ELF-1 (cell line): Measurements from ENCODE around the gene RADX.
"Not testable (repeated sequence)": the region's sequence is repeated elsewhere in the genome, so short reads cannot be mapped to it uniquely, and the experiment has no call there.

Experiments
- DNase-seq: peaks from one replicate; pipeline ENCODE4 v3.0.0-alpha.2; 2016; ENCODE audit warnings: low read depth, low spot score

RADX gene

GRCh38 chrX:106611679-106612392, at the start of gene RADX:
RADX (plus strand) TSS chrX:106611978; CDS start chrX:106612081, 103 bp downstream.
- DNase-seq, result peak; percentile 93

GRCh38 chrX:106564986-106565385, 46.8 kb upstream of the RADX start:
- no peak for DNase-seq

GRCh38 chrX:106566362-106566761, 45.4 kb upstream of the RADX start:
- no peak for DNase-seq

DNA sequence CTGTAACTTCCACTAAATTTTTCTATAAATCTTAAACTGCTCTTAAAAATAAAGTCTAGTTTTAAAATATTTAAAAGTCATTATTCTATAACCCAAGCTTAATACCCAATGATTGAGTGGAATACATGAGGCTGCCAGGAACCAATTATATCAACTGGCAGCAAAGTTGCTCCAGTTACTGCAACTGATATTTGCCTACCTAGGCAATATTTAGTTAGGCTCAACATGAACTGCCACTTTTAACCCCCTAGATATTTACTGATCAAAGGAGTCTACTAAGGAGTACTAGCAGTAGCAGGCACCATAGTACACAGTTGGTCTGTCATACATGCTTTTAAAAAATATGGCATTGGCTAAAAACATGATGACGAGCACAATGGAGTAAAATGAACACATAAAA, 29.9 kb upstream of the RADX start:
- DNase-seq, result no peak

DNA sequence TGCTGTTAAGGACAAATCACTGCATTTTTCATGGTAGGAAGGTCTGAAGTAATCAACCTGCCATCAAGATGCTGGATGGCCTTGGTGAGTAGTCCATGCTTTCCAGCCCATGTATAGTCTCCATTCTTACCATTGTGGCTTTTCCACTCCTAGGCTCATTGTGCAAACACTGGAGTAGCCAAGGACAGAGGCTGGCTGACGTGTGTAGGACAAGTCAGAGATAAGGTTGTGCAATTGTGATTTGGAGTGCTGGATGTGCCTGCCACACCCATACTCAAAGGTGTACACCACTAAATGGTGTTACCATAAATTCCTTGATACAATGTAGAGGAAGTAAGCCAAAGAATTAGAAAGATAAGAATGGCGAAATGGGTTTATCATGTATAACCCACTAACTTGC, 26.3 kb upstream of the RADX start:
- no peak for DNase-seq

GRCh38 chrX:106588801-106589200, 23.0 kb upstream of the RADX start:
- DNase-seq, result no peak

DNA sequence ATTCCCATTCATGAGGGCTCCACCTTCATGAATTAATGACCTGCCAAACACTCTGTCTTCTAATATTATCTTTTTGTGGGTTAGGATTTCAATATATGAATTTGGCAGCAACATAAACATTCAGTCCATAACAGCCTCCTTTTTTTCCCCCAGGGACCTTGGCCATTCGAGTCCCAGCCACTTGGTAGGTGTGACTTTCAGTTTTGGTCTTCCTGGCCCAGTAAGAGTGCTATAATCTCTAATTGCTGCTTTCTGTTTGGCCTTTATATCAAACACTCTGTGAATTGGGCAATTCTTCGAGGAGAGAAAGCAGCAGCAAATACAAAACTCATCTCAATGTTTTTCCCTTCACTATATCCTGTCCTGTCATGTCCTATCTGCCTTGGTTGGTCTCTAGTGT, 12.4 kb upstream of the RADX start:
- DNase-seq, result no peak

- no peak for DNase-seq
Observed at GRCh38 chrX:106606571-106606970, 5.2 kb upstream of the RADX start.

DNA sequence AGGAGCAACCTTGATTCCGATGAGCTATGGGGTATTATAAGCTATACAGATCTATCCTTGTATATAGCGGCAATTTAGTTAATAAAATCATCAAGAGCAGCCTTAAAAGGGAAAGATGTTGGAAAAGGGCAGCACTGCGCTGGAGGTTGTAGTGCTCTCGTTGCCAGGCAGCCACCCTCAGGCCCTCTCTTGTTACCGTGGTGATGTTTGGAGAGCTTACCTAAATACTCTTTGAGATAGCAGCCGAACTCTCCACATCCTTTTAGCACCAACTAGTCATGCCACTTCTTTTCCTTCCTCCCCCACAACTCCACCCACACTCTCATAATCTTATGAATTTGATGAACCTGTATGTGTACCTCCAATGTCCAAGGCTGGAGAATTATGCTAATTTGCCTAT, 3.8 kb upstream of the RADX start:
- no peak for DNase-seq

DNA sequence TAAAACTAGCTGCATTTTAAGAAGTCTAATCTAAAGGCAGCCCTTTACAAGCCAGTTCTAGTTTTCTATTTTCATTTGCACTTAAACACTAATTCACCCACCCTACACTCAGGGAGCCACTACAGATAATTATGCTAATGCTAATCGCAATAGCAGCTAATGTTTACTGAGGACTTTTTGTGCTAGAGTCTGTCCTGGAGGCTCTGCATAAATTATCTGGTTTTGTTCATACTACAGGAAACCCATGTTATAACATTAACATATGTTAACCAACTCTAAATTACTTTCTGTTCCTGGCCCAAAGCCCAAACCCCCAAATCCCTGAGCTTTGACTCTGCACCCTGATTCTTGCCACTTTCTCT, 480 bp upstream of the RADX start:
- DNase-seq, result no peak

DNA sequence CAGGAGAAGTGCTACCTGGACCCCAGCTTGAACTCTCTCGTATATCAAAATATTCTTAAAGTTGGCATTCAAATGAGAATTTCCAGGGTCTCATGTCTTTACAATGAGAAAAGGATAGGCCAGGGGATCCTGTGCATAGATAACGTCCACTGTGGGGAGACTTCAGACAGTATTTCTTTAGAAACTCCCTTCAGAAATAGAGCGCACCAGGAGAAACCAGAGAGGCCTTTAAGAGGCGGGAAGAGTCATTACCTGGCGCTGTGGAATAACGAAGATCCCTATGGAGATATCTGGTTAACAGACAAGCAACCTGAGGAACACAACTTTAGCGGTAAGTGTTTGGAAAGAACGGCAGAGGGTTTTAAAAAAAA, 600 bp downstream of the RADX start:
- DNase-seq, result no peak

- no peak for DNase-seq
Observed at GRCh38 chrX:106613277-106613676, 1.5 kb downstream of the RADX start.

- DNase-seq, result no peak
Observed at GRCh38 chrX:106615041-106615440, 3.3 kb downstream of the RADX start.

DNA sequence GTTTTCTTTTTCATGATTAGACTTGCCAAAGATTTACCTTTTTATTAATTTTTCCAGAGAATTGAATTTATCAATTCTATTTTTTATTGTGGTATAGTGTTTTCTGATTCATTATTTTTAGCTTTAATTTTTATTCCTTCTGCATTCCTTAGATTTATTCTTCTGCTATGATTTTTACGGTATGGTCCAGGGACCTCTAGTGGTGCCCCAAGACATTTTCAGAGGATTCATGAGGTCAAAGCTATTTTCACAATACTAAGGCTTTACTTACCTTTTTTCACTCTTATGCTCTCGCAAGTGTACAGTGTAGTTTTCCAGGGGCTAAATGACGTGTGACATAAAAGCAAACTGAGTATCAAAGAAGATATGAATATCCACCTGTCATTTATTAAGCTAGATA, 8.0 kb downstream of the RADX start:
- no peak for DNase-seq

DNA sequence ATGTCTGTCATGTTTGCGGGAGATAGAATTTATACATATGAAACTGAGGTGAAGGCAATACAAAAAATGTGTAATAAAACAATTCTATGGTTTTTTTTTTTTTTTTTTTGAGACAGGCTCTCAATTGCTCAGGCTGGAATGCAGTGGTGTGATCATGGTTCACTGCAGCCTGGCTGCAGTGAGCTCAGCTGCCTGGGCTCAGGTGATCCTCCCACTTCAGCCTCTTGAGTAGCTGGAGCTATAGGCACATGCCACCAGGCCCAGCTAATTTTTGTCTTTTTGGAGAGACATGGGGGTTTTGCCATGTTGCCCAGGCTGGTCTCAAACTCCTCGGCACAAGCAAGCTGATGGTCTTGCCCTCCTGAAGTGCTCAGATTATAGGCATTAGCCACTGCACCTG, 10.1 kb downstream of the RADX start:
- no peak for DNase-seq

DNA sequence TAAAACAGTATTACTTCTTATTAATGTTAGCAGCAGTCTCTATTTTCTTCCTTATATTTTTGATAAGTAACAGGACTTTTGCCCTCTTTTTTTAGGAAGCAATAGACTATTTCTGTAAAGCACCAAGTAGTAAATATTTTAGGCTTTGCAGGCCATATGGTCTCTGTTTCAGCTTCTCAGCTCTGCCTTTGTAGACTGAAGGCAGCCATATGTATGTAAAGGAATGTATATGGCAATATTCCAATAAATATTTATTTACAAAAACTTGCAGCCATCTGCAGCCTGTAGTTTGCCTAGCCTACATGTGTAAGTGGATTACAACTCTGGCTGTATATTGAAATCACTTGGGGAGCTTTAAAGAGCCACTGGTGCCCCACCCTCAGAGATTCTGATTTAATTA, 15.0 kb downstream of the RADX start:
- no peak for DNase-seq

DNA sequence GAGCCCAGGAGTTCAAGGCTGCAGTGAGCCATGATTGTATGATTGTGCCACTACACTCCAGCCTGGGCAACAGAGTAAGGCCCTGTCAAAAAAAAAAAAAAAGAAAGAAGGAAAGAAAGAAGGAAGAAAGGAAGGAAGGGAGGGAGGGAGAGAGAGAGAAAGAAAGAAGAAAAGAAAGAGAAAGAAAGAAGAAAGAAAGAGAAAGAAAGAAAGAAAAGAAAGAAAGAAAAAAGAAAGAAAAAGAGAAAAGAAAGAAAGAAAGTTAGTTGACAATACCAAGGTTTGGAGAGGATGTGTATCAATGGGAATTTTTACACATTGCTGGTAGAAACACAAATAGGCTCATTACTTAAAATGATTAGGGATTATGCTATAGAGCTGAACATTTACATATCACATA, 19.8 kb downstream of the RADX start:
- DNase-seq, result no peak

DNA sequence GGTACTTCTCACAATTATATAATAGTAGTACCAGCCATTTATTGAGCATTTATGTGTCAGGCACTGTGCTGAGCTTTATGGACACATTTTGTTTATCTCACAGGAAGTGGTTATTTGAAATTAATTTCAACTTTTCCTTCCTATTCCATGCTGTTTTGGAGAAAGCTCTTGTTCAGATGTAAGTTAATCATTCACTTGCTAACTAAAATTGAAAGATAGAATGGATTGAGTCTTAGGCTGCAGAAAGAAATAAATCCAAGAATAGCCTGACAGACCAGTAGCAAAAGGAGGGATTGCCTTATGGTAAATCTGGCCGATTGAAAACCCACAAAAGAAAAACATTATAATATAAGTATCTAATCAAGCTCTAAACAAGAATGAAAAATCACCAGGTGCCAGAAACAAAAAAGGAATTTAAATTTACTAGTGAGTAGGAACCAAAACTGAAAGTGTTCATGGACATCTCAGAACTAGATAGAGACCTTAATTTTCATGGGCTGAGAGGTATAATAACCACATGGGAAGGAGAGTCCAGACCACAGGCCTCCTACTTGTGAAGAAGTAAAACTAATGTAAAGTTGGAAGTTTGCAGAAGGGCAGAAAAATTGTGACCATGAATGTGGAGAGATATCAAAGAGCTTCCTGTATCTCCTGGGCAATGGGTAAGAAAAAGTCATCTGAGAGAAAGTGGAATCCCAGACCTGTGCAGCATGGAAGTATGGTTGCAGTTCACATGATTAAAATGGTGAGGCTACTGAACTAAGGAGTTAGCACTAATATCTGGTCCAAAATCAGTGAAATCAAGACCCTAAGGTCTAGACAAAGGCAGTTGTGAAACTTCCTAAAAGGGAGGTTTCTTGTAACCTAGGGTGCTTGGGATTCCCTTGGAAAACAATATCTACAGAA, 38.0 kb downstream of the RADX start:
- DNase-seq, result no peak

- DNase-seq, result not testable (repeated sequence)
Observed at GRCh38 chrX:106653625-106654024, 41.8 kb downstream of the RADX start.

DNA sequence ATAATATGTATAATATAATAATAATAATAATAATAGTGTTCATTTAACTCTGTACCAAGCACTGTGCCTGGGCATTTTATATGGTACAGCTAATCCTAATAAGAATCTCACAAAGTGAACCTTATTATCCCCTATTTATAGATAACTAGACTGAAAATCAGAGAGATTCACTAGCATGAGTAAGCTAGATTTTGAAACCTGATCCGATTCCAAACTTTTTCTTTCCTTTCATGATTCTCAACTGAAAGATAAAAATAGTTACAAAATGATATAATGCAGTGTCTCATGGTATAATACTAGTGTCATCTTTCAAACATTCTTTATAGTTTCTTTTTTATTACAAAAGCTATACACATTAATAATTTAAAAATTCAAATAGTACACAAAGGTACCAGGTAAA, 58.9 kb downstream of the RADX start:
- no peak for DNase-seq

DNA sequence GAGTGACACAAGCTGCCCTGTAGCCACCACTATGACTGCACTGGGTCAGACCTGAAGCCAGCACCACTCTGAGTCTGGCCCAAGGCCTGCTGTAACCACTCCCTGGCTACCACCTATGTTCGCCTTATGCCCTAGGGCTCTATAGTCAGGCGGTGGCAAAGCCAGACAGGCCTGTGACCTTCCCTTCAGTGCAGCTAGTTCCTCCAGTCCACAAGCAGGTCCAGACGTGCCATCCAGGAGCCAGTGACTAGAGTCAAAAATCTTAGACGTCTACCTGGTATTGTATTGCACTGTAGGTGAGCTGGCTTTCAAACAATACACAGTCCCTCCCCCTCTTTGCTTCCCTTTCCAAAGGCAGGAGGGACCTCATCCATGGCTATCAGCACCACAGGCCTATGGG, 60.7 kb downstream of the RADX start:
- DNase-seq, result no peak

GRCh38 chrX:106680716-106681115, 68.9 kb downstream of the RADX start:
- no peak for DNase-seq

GRCh38 chrX:106684207-106684606, 72.4 kb downstream of the RADX start:
- no peak for DNase-seq
